ENCODE results near the gene RAPGEF2. TPM values are rescaled to one million over a fixed set of nuclear protein-coding genes. Genes with fewer than 3 reads are reported as not detected.

Gene RAPGEF2
- total and polyA plus RNA-seq, 9 of the 15 experiments (the other 6 are each of a cell fraction or from before 2014, with no cell fraction given), result 3.1 to 32.6 (median 23.1) TPM

GRCh38 chr4:159195361-159195769 lies 92.5 kb downstream of the RAPGEF2 start (continued):
- TF ChIP-seq RHOXF2B (CRISPR knock-in tag; conservative IDR thresholded peaks at IDR 0.05) (no peak), DMBX1 (CRISPR knock-in tag; IDR thresholded peaks at IDR 0.05; ENCODE audit: borderline replicate concordance) (no peak), RAD51 (IDR thresholded peaks at IDR 0.05; ENCODE audit: borderline replicate concordance, low read depth) (no peak), NBN (IDR thresholded peaks at IDR 0.05; ENCODE audit: low read depth) (no peak), ZNF280A (IDR thresholded peaks at IDR 0.05; ENCODE audit: low read depth, partially characterized antibody) (no peak), NFYB (IDR thresholded peaks at IDR 0.05; ENCODE audit: extremely low read depth, insufficient read length) (no peak), ZC3H4 (CRISPR knock-in tag; IDR thresholded peaks at IDR 0.05; ENCODE audit: borderline replicate concordance) (no peak), RREB1 (CRISPR knock-in tag; IDR thresholded peaks at IDR 0.05) (no peak), ZNF197 (CRISPR knock-in tag; IDR thresholded peaks at IDR 0.05; ENCODE audit: low read depth) (no peak), RFX7 (CRISPR knock-in tag; IDR thresholded peaks at IDR 0.05) (no peak), YY1 (IDR thresholded peaks at IDR 0.05; ENCODE audit: borderline replicate concordance in 1 of 3, control insufficient read depth in 1 of 3, extremely low read depth in 1 of 3, insufficient read depth in 3 of 3, insufficient read length in 1 of 3, insufficient replicate concordance in 2 of 3, low read depth in 1 of 3, low read length in 2 of 3) (no peak), HEY1 (CRISPR knock-in tag; IDR thresholded peaks at IDR 0.05; ENCODE audit: borderline replicate concordance) (no peak), NR2C2 (CRISPR knock-in tag; IDR thresholded peaks at IDR 0.05) (no peak), NR2C2 (tag; IDR thresholded peaks at IDR 0.05) (no peak), STAG1 (CRISPR knock-in tag; IDR thresholded peaks at IDR 0.05; ENCODE audit: borderline replicate concordance) (no peak), GABPA (tag; conservative IDR thresholded peaks at IDR 0.05; ENCODE audit: low read depth) (no peak), BCL6 (CRISPR knock-in tag; IDR thresholded peaks at IDR 0.05) (no peak), TAF15 (IDR thresholded peaks at IDR 0.05; ENCODE audit: low read depth, low read length) (no peak), DPF2 (IDR thresholded peaks at IDR 0.05) (peak; percentile 91), ZNF239 (CRISPR knock-in tag; IDR thresholded peaks at IDR 0.05) (no peak), TRIM28 (IDR thresholded peaks at IDR 0.05) (no peak), ZEB2 (IDR thresholded peaks at IDR 0.05) (no peak), KAT8 (IDR thresholded peaks at IDR 0.05; ENCODE audit: low read depth) (no peak), HNRNPH1 (optimal IDR thresholded peaks at IDR 0.05; ENCODE audit: low read depth, low read length) (no peak), GABPB1 (CRISPR knock-in tag; IDR thresholded peaks at IDR 0.05) (no peak)
